SK-N-SH (cell line): ENCODE measurements around the gene AKAP6. TPM values are rescaled to one million over a fixed set of nuclear protein-coding genes. Genes with fewer than 3 reads are reported as not detected.
A peak's percentile ranks its signal among the peaks of the same experiment; 100 is the strongest.

Source experiments
- CTCF ChIA-PET: fragments of 300-600, 350-600 bp; formaldehyde crosslinking; extraction: SDS; loops from one replicate; lab custom pipeline; 2021; lab: Yijun Ruan, JAX
- POLR2A ChIA-PET: fragments of 350-600 bp; sonication (Branson Sonifier 250); formaldehyde crosslinking; extraction: SDS; loops from one replicate; lab custom pipeline; 2020; ENCODE audit warnings: antibody characterized with exemption, inconsistent platforms; lab: Yijun Ruan, JAX
- DNase-seq: peaks from one replicate; pipeline ENCODE4 v3.0.0; 2012
- H2AFZ ChIP-seq: fragments of 200-600 bp; sonication (generic); 2 replicates; pipeline ENCODE4 v1.8.1; 2016; ENCODE audit warnings: antibody characterized with exemption, mild to moderate bottlenecking, low read depth
- H3F3A ChIP-seq: fragments of 200-600 bp; sonication (generic); replicated peaks from 2 replicates; pipeline ENCODE3; 2016; ENCODE audit warnings: antibody characterized with exemption, mild to moderate bottlenecking; ENCODE audit not compliant: insufficient read depth
- H3K27ac ChIP-seq, 2 experiments: fragments of 200-500 bp in 1 of 2; fragments of 200-600 bp in 1 of 2; sonication (Bioruptor generic) in 1 of 2; sonication (generic), shearing (Covaris generic) in 1 of 2; 2 replicates each; pipeline versions ENCODE4 v1.5.1 to v1.6.1; 2014 to 2016; ENCODE audit warnings: low read depth in 2 of 2, inconsistent platforms in 1 of 2, low read length in 1 of 2, mild to moderate bottlenecking in 1 of 2, mixed read lengths in 1 of 2
- H3K27me3 ChIP-seq: fragments of 200-600 bp; sonication (generic), shearing (Covaris generic); 2 replicates; pipeline ENCODE4 v1.6.1; 2016; ENCODE audit warnings: mixed run types; ENCODE audit not compliant: insufficient read depth
- H3K36me3 ChIP-seq, 2 experiments: fragments of 200-500 bp in 1 of 2; fragments of 200-600 bp in 1 of 2; sonication (Bioruptor generic) in 1 of 2; sonication (generic) in 1 of 2; replicated peaks in 1 of 2; 2 replicates each; pipeline versions ENCODE3 to v1.5.1; 2014 to 2016; ENCODE audit warnings: low read length in 1 of 2, mild to moderate bottlenecking in 1 of 2; ENCODE audit not compliant: insufficient read depth in 2 of 2, control insufficient read depth in 1 of 2
- H3K4me1 ChIP-seq, 2 experiments: fragments of 200-500 bp in 1 of 2; fragments of 200-600 bp in 1 of 2; sonication (Bioruptor generic) in 1 of 2; sonication (generic), shearing (Covaris generic) in 1 of 2; 2 replicates each; pipeline versions ENCODE4 v1.5.1 to v1.6.1; 2014 to 2016; ENCODE audit warnings: low read depth in 1 of 2, low read length in 1 of 2, mixed run types in 1 of 2; ENCODE audit not compliant: insufficient read depth in 2 of 2, control insufficient read depth in 1 of 2
- H3K4me2 ChIP-seq: fragments of 200-600 bp; sonication (generic), shearing (Covaris generic); 2 replicates; pipeline ENCODE4 v1.6.1; 2017; ENCODE audit warnings: mixed run types
- H3K4me3 ChIP-seq, 2 experiments: fragments of 200-500 bp in 1 of 2; fragments of 200-600 bp in 1 of 2; sonication (Bioruptor generic) in 1 of 2; sonication (generic), shearing (Covaris generic) in 1 of 2; 2 replicates each; pipeline versions ENCODE4 v1.5.1 to v1.8.1; 2014 to 2016; ENCODE audit warnings: low read depth in 2 of 2, inconsistent platforms in 1 of 2, low read length in 1 of 2, mild to moderate bottlenecking in 1 of 2, mixed read lengths in 1 of 2, moderate library complexity in 1 of 2
- H3K79me2 ChIP-seq: fragments of 200-600 bp; sonication (generic); 2 replicates; pipeline ENCODE4 v1.8.1; 2017; ENCODE audit warnings: mild to moderate bottlenecking; ENCODE audit not compliant: insufficient read depth
- H3K9ac ChIP-seq: fragments of 200-600 bp; sonication (generic); 2 replicates; pipeline ENCODE4 v1.6.1; 2017; ENCODE audit warnings: mixed run types
- H3K9me2 ChIP-seq: fragments of 200-600 bp; sonication (generic); 2 replicates; pipeline ENCODE4 v1.6.1; 2017; ENCODE audit warnings: mixed run types
- H3K9me3 ChIP-seq: fragments of 200-600 bp; sonication (generic); 2 replicates; pipeline ENCODE4 v1.6.1; 2017; ENCODE audit warnings: mixed run types, mild to moderate bottlenecking, moderate library complexity
- H4K20me1 ChIP-seq: fragments of 200-600 bp; sonication (generic); 2 replicates; pipeline ENCODE4 v1.6.1; 2017; ENCODE audit warnings: mild to moderate bottlenecking, mixed run types; ENCODE audit not compliant: insufficient read depth
- EZH2phosphoT487 ChIP-seq: fragments of 200-600 bp; sonication (generic); IDR thresholded peaks from 2 replicates; pipeline ENCODE4 v1.6.1; 2017; ENCODE audit warnings: low read depth, mixed run types, mild to moderate bottlenecking, antibody characterized with exemption, moderate library complexity, borderline replicate concordance
- FOXM1 ChIP-seq: IDR thresholded peaks from 2 replicates; pipeline ENCODE4 v1.4.0; 2012; ENCODE audit warnings: low read depth, mild to moderate bottlenecking
- GATA2 ChIP-seq: sonication (generic); formaldehyde crosslinking; IDR thresholded peaks from 2 replicates; pipeline ENCODE4 v1.5.0; 2020; ENCODE audit warnings: mild to moderate bottlenecking, missing genetic modification reagents
- MXI1 ChIP-seq: IDR thresholded peaks from 2 replicates; pipeline ENCODE4 v1.6.1; 2012; ENCODE audit warnings: mild to moderate bottlenecking, low read depth, low read length, improper control_type of control experiment
- NRF1 ChIP-seq: IDR thresholded peaks from 2 replicates; pipeline ENCODE4 v1.6.1; 2012; ENCODE audit warnings: low read depth, mild to moderate bottlenecking, low read length
- SMC3 ChIP-seq: IDR thresholded peaks from 2 replicates; pipeline ENCODE4 v1.6.1; 2012; ENCODE audit warnings: low read depth, low read length, improper control_type of control experiment
- YY1 ChIP-seq: IDR thresholded peaks from 2 replicates; pipeline ENCODE4 v1.4.0; 2012; ENCODE audit warnings: low read depth, mild to moderate bottlenecking
- WGBS: methylation state at CpG from one replicate; pipeline ENCODE4 v1.1.6; 2017; ENCODE audit warnings: low lambda C conversion rate; 5-methylcytosine and 5-hydroxymethylcytosine counted together
- polyA plus RNA-seq, 3 experiments: library from polyadenylated mRNA; depleted of rRNA; stranded (reverse); fragments of >200 nt; gene quantifications; 2 replicates each; pipeline ENCODE4 v1.2.3, GENCODE V29; 2012
- TF ChIP-seq, protein P1 (sequence below): fragments of 200-600 bp; sonication (generic); IDR thresholded peaks from 2 replicates; pipeline ENCODE4 v1.6.1; 2017; ENCODE audit warnings: antibody characterized with exemption, mild to moderate bottlenecking, moderate library complexity
- TF ChIP-seq, protein P2 (sequence below): IDR thresholded peaks from 2 replicates; pipeline ENCODE4; 2012
- TF ChIP-seq, protein P3 (sequence below): IDR thresholded peaks from 2 replicates; pipeline ENCODE4 v1.4.0; 2012; ENCODE audit warnings: low read depth, borderline replicate concordance

Gene AKAP6
- polyA plus RNA-seq, 1 of the 3 experiments (the other 2 are of a cell fraction): 1.7 TPM

DNA sequence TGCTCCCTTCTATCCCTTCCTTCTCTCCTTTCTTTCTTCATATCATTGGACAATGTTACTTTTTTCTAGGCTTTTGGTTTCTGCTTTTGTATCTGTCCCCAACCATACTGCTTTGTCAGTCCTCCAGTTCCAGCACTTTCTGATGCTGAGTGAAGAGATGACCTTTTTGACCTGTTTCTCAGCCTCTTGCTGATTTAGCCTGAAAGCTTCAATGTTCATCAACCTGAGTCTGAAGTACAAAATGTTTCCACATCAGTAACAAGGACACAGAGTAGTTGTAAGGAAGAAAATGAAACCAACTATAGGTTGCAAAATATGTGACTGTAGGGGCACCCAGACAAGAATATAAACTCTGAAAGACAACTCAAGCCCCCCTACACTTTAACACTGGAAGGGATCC is 25.2 kb upstream of the AKAP6 start:
- H3K4me3 ChIP-seq: no peak overlapping the region
- H3K4me1 ChIP-seq: peaks cover 0 to 23% of the 10 kb centered on the region in 2 experiments; a peak in 2 of 4 replicates
- no peaks in the 10 kb centered on the region for H3K36me3 ChIP-seq
- TF ChIP-seq YY1 (no peak), MXI1 (no peak), SMC3 (no peak), EZH2phosphoT487 (no peak)
- no peaks in the 10 kb centered on the region for H3K9me3 ChIP-seq
- no peaks in the 10 kb centered on the region for H3F3A ChIP-seq
- no peaks in the 10 kb centered on the region for H3K27me3 ChIP-seq
- no peaks in the 10 kb centered on the region for H3K79me2 ChIP-seq
- ChIA-PET CTCF (interaction anchor here (0.6 to 2.7 kb wide), 3 partner anchors 10 to 266 kb away, joined by 3 to 10 read pairs (median 5); no protein-coding TSS in a partner anchor), POLR2A (no interaction called here)
- peak overlapping the region in 1 of 2 experiments; percentile 30; a peak in 2 of 4 replicates for H3K27ac ChIP-seq
- no peaks in the 10 kb centered on the region for H4K20me1 ChIP-seq
- DNase-seq: no peak
- H3K4me2 ChIP-seq: no peak overlapping the region
- no peak overlapping the region; the same call in 1 of the 2 replicates for H2AFZ ChIP-seq
- H3K9me2 ChIP-seq: no peaks in the 10 kb centered on the region
- no peak overlapping the region for H3K9ac ChIP-seq

DNA sequence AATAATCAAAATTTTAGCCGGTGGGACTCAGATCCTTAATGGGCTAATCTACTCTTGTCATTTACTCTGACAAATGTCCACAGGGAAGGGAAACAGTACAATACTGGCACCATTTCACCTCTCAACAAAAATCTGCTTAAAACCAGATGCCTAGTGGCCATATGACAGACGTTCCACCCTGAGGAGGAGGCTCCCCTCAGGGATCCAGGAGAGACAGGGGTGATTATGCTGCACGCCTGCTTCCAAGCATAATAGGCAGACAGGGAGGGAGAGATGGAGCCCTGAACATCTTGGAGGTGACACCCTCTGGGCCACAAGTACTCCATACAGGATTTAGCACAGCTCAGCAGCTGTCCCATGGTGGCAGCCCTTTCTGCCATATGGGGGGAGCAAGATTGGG is 24.8 kb upstream of the AKAP6 start:
- Histone ChIP-seq H3K9me3 (no peaks in the 10 kb centered on the region), H3K36me3 (no peaks in the 10 kb centered on the region), H3K79me2 (no peaks in the 10 kb centered on the region), H3K9ac (no peak overlapping the region), H3K27ac (peak overlapping the region in 1 of 2 experiments; percentile 48; a peak in 1 of 4 replicates), H3K9me2 (no peaks in the 10 kb centered on the region), H4K20me1 (no peaks in the 10 kb centered on the region), H3F3A (no peaks in the 10 kb centered on the region), H3K27me3 (no peaks in the 10 kb centered on the region), H3K4me1 (peaks cover 0 to 23% of the 10 kb centered on the region in 2 experiments; a peak in 2 of 4 replicates), H2AFZ (no peak overlapping the region; the same call in 1 of the 2 replicates), H3K4me3 (no peak overlapping the region), H3K4me2 (no peak overlapping the region)
- ChIA-PET CTCF (interaction anchor here (1.0 to 2.7 kb wide), 3 partner anchors 10 to 171 kb away, joined by 4 to 10 read pairs (median 5); no protein-coding TSS in a partner anchor), POLR2A (no interaction called here)
- TF ChIP-seq NRF1: no peak
- TF ChIP-seq, protein P1, sequence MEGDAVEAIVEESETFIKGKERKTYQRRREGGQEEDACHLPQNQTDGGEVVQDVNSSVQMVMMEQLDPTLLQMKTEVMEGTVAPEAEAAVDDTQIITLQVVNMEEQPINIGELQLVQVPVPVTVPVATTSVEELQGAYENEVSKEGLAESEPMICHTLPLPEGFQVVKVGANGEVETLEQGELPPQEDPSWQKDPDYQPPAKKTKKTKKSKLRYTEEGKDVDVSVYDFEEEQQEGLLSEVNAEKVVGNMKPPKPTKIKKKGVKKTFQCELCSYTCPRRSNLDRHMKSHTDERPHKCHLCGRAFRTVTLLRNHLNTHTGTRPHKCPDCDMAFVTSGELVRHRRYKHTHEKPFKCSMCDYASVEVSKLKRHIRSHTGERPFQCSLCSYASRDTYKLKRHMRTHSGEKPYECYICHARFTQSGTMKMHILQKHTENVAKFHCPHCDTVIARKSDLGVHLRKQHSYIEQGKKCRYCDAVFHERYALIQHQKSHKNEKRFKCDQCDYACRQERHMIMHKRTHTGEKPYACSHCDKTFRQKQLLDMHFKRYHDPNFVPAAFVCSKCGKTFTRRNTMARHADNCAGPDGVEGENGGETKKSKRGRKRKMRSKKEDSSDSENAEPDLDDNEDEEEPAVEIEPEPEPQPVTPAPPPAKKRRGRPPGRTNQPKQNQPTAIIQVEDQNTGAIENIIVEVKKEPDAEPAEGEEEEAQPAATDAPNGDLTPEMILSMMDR: no peak
- TF ChIP-seq FOXM1: no peak
- TF ChIP-seq, protein P2, sequence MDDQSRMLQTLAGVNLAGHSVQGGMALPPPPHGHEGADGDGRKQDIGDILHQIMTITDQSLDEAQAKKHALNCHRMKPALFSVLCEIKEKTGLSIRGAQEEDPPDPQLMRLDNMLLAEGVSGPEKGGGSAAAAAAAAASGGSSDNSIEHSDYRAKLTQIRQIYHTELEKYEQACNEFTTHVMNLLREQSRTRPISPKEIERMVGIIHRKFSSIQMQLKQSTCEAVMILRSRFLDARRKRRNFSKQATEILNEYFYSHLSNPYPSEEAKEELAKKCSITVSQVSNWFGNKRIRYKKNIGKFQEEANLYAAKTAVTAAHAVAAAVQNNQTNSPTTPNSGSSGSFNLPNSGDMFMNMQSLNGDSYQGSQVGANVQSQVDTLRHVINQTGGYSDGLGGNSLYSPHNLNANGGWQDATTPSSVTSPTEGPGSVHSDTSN: no peak
- no peak for TF ChIP-seq GATA2
- TF ChIP-seq, protein P3, sequence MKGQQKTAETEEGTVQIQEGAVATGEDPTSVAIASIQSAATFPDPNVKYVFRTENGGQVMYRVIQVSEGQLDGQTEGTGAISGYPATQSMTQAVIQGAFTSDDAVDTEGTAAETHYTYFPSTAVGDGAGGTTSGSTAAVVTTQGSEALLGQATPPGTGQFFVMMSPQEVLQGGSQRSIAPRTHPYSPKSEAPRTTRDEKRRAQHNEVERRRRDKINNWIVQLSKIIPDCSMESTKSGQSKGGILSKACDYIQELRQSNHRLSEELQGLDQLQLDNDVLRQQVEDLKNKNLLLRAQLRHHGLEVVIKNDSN: no peak
- DNase-seq: peak; percentile 40
- 61% methylated on average over 3 of the region's 3 CpGs for WGBS
